Natural killer cell (primary cell): ENCODE results near the gene NUDCD3. TPM values are rescaled to one million over a fixed set of nuclear protein-coding genes. Genes with fewer than 3 reads are reported as not detected.
A peak's percentile ranks its signal among the peaks of the same experiment; 100 is the strongest.

Source experiments
- ATAC-seq, 3 donors: fragments of 150-1000 bp in 2 of 3; fragments of 200-7000 bp in 1 of 3; cut with Tn5 transposase; 1 replicate in 1 of 3; 2 replicates in 2 of 3; pipeline ENCODE4 v1.10.0; 2021; ENCODE audit warnings: mild to moderate bottlenecking in 2 of 3, moderate library complexity in 2 of 3
- DNase-seq, 2 donors: peaks; one replicate each; pipeline versions ENCODE4 v3.0.0 to v3.0.0-alpha.2; 2013 to 2021; ENCODE audit warnings: mixed read lengths in 1 of 2
- H3K27ac ChIP-seq: one replicate; pipeline ENCODE4 v1.5.1; 2013; ENCODE audit warnings: mild to moderate bottlenecking, low read length
- H3K27me3 ChIP-seq: one replicate; pipeline ENCODE4 v1.6.1; 2013; ENCODE audit warnings: low read length; ENCODE audit not compliant: control insufficient read depth, insufficient read depth
- H3K36me3 ChIP-seq: one replicate; pipeline ENCODE4 v1.6.1; 2013; ENCODE audit warnings: low read length; ENCODE audit not compliant: control insufficient read depth, insufficient read depth
- H3K4me1 ChIP-seq: one replicate; pipeline ENCODE4 v1.6.1; 2013; ENCODE audit warnings: low read length; ENCODE audit not compliant: control insufficient read depth, insufficient read depth
- H3K4me3 ChIP-seq: one replicate; pipeline ENCODE4 v1.5.1; 2013; ENCODE audit warnings: low read length
- H3K9me3 ChIP-seq: one replicate; pipeline ENCODE4 v1.6.1; 2013; ENCODE audit warnings: low read length; ENCODE audit not compliant: control insufficient read depth, insufficient read depth
- H3K27ac Mint-ChIP-seq, 2 donors: one replicate each; pipeline ENCODE4 v1.8.0; 2022; ENCODE audit warnings: mild to moderate bottlenecking in 2 of 2, mixed read lengths in 2 of 2, moderate library complexity in 1 of 2
- H3K27me3 Mint-ChIP-seq, 2 donors: one replicate each; pipeline ENCODE4 v1.8.0; 2022; ENCODE audit warnings: low read depth in 2 of 2, mixed read lengths in 2 of 2
- H3K36me3 Mint-ChIP-seq: one replicate; pipeline ENCODE4 v1.8.0; 2022; ENCODE audit warnings: mixed read lengths
- H3K4me1 Mint-ChIP-seq, 2 donors: one replicate each; pipeline ENCODE4 v1.8.0; 2022; ENCODE audit warnings: mixed read lengths in 2 of 2
- H3K4me3 Mint-ChIP-seq: one replicate; pipeline ENCODE4 v1.8.0; 2022; ENCODE audit warnings: mild to moderate bottlenecking, moderate library complexity, mixed read lengths
- H3K9me3 Mint-ChIP-seq, 2 donors: one replicate each; pipeline ENCODE4 v1.8.0; 2022; ENCODE audit warnings: mixed read lengths in 2 of 2
- CTCF ChIP-seq: fragments of 200-600 bp; IDR thresholded peaks from one replicate; pipeline ENCODE4 v1.8.0; 2022; ENCODE audit warnings: antibody characterized with exemption
- WGBS: methylation state at CpG from one replicate; pipeline ENCODE4 v1.1.7; 2013; ENCODE audit warnings: missing lambda C conversion rate; ENCODE audit not compliant: insufficient coverage; 5-methylcytosine and 5-hydroxymethylcytosine counted together
- intact Hi-C: fragments of 100-400 bp; cut with micrococcal nuclease; formaldehyde crosslinking; loops from one replicate; pipeline ENCODE4 v1.14.2; 2022
- total RNA-seq, 4 donors: library from RNA; stranded (reverse); fragments of 120-200 nt in 1 of 4; gene quantifications; one replicate each; pipeline versions ENCODE4 v1.2.3 to v1.2.4, GENCODE V29; 2013 to 2022

NUDCD3 gene
- total RNA-seq, 3 donors from 2014 or later (not counting 1 experiment from before 2014, with no cell fraction given) = 50.1 to 79.9 (median 68.7) TPM

GRCh38 chr7:44380189-44380830 is 110.1 kb downstream of the NUDCD3 start:
- no peaks in the 10 kb centered on the region for H3K9me3 Mint-ChIP-seq

GRCh38 chr7:44379366-44380188 is 110.9 kb downstream of the NUDCD3 start:
- H3K9me3 ChIP-seq = no peaks in the 10 kb centered on the region
- Mint-ChIP-seq H3K27me3 (no peaks in the 10 kb centered on the region), H3K36me3 (no peaks in the 10 kb centered on the region), H3K27ac (peak overlapping the region; percentile 10 to 60), H3K4me3 (no peak overlapping the region), H3K4me1 (peaks cover 4 to 27% of the 10 kb centered on the region in 2 donors), H3K9me3 (no peaks in the 10 kb centered on the region)
- H3K4me1 ChIP-seq = no peaks in the 10 kb centered on the region
- no peak for TF ChIP-seq CTCF
- H3K36me3 ChIP-seq = peaks cover 4% of the 10 kb centered on the region
- ATAC-seq = no peak
- no peak for DNase-seq
- 90% methylated on average over 12 of the region's 12 CpGs for WGBS
- H3K27ac ChIP-seq = no peak overlapping the region
- no peak overlapping the region for H3K4me3 ChIP-seq
- H3K27me3 ChIP-seq = no peaks in the 10 kb centered on the region
- intact Hi-C loops = no loop called here

More at GRCh38 chr7:44380189-44380830, 110.1 kb downstream of the NUDCD3 start:
- H3K27ac ChIP-seq = no peak overlapping the region
- no peak overlapping the region for H3K4me3 ChIP-seq
- Mint-ChIP-seq H3K36me3 (peaks cover 3% of the 10 kb centered on the region), H3K27ac (no peak overlapping the region), H3K4me3 (no peak overlapping the region), H3K27me3 (no peaks in the 10 kb centered on the region), H3K4me1 (peaks cover 8 to 24% of the 10 kb centered on the region in 2 donors)
- TF ChIP-seq CTCF = no peak
- DNase-seq = no peak
- intact Hi-C loops = no loop called here
- no peaks in the 10 kb centered on the region for H3K9me3 ChIP-seq
- peaks cover 11% of the 10 kb centered on the region for H3K36me3 ChIP-seq
- ATAC-seq = no peak
- no peaks in the 10 kb centered on the region for H3K27me3 ChIP-seq
- 100% methylated on average over 2 of the region's 2 CpGs for WGBS
- no peaks in the 10 kb centered on the region for H3K4me1 ChIP-seq

- no peak overlapping the region for H3K4me3 ChIP-seq
- Mint-ChIP-seq H3K36me3 (no peaks in the 10 kb centered on the region), H3K9me3 (no peaks in the 10 kb centered on the region), H3K4me1 (peaks cover 4 to 27% of the 10 kb centered on the region in 2 donors), H3K27me3 (no peaks in the 10 kb centered on the region), H3K4me3 (no peak overlapping the region), H3K27ac (no peak overlapping the region)
- no peak for DNase-seq
- intact Hi-C loops = no loop called here
- H3K4me1 ChIP-seq = no peaks in the 10 kb centered on the region
- peaks cover 2% of the 10 kb centered on the region for H3K36me3 ChIP-seq
- no peak overlapping the region for H3K27ac ChIP-seq
- WGBS = 87% methylated on average over 3 of the region's 3 CpGs
- no peak for TF ChIP-seq CTCF
- H3K9me3 ChIP-seq = no peaks in the 10 kb centered on the region
- ATAC-seq = no peak
- H3K27me3 ChIP-seq = no peaks in the 10 kb centered on the region
These were observed 111.7 kb downstream of the NUDCD3 start for GRCh38 chr7:44378744-44379143.
